Activated CD4-positive, CD25-positive, alpha-beta regulatory T cell (primary cell): ENCODE measurements around the gene ARID5B.

Experiments
- DNase-seq, 4 experiments: peaks; one replicate each; lab custom pipeline; 2025; lab: John Stamatoyannopoulos, UW

Gene ARID5B

DNA sequence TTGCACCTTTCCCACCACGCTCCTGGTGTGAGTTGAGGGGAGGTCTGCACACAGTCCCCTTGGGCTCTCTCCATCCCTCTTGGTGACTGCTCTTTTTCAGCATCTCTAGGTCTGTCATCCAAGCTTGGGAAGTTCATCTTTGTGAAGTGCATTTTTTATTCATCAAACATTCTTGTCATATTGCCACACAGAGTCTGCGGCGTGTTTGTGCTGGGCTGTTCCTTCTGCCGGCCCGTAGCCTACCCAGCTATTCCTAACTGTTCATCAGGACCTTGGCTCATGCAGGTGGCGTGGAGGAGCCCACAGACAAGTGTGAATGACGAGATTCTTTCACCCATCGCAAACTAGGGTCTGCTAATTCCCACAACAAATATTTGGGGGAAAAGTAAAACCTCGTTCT lies 202.4 kb downstream of the ARID5B start:
- DNase-seq: no peak

DNA sequence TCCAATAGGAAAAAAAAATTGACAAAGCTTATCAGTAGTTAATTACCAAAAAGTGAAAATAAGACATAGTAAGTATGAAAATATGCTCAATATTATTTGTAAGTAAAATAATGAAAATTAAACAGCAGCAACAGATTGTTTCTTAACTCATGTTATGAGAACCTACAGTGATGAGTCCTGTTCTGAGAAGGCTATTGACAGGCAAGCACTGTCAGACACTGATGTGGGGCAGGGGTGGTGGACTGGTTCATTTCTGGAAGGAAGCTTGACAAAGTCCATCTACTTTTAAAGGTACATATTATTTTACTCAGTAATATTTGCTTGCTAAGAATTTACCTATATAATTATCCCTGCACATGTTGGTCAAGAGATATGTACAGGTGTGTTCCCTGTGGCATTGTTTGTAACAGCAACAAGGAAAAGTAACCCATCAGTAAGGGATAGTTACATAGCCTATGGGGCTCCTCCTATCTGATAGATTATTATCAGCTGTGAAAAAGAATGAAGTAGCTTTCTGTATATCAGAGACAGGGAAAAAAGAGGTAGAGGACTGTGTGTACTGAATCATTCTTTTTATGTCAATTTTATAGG lies 205.5 kb downstream of the ARID5B start:
- no peak for DNase-seq

DNA sequence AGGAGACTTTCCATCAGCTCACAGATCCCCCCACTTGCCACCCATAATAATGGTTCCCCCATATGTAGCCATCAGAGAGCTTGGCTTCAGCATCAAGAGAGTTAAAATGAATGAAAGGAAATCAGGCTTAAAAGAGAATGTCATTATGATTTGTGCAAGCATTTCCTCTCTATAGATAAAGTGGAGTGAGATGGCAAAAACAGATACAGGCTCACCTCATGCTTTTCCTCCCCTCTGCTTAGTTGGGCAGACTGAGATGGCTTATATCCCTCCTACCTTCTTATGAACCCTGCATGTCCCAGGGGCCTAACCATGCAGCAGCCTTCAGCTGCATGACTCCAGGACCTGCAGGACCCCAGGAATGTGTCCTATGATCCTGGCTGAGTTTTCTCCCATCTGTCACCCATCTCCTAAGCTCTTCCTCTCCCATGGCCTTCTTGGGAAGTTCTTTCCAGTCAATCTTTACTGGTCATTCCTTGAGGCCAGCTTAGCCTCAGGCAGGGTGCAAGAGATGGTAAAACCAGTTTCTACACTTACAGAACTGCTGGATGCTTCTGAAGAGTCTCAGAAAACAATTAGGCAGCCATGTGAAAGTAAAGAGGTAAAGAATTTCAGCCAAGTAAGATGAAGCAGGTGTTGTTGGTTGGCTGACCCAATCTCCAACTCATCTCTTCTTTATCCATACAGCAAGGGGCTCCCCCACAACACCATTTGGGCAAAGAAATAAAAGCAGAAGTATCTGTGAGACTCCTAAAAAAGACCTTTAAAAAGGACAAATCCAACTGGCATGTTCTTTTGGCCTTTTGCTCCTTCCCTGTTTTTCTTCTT lies 207.5 kb downstream of the ARID5B start:
- no peak for DNase-seq

DNA sequence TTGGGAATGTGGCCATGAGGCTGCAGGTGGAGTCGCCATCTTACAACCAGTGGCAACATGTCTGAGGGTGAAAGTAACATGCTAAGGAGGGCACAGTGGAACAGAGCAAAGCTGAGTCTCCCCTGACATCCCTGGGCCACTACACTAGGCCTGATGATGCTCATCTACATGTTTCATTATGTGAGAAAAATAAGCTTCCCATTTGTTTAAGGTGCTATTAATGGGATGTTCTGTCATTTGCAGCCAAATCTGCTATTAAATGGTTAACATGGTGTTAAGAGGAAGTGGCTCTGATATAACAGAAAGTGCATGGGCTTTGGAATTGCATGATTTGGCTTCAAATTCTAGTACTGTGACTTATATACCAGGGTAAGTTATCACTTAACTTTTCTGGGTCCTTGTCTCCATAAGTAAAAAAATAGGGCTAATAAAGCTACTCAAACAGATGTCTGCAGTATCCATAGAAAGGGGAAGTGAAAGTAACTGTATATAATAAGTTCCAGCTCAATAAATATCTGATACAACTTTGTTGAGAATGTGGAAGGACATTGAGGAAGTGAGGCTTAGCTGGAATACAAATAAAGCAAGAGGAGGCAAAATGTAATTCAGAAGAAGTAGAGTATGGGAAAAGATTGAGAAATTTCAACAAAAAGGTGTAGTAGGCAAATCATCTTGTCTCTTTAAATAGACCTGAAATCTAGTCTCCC lies 208.2 kb downstream of the ARID5B start:
- no peak for DNase-seq

DNA sequence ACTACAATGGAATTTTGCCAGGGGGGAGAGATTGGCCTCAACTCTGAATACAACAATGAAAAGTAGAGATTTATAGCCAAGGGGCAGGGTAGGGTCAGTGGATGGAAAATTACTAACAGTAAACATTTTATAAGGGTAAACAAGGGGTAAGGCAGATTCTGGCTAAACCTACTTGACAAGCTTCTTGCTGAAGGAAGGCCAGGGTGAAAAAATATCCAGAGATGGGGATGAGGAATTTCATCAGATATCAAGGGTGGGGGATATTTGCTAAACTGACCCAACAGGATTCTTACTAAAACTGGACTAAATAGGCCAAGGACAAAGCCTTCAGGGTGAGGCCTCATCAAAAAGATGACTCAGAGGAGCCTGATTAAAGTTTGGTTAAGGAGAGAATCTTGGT lies 210.8 kb downstream of the ARID5B start:
- DNase-seq: no peak

DNA sequence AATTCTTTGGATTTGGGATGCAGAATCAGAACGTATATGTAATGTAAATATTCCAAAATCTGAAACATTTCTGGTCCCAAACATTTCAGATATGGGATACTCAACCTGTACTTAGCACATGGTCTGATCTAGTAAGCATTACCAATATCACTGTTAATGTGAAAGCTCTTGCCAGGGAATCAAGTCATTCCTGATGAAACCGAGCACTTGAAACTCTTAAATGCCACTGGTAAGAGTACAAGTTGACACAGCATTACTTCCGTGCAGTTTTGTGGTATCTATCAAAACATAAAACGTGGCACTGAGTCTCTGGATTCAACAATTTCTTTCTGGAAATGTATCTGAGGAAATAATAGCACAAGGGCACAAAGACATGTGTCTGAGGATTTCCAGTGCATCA lies 211.5 kb downstream of the ARID5B start:
- no peak for DNase-seq

DNA sequence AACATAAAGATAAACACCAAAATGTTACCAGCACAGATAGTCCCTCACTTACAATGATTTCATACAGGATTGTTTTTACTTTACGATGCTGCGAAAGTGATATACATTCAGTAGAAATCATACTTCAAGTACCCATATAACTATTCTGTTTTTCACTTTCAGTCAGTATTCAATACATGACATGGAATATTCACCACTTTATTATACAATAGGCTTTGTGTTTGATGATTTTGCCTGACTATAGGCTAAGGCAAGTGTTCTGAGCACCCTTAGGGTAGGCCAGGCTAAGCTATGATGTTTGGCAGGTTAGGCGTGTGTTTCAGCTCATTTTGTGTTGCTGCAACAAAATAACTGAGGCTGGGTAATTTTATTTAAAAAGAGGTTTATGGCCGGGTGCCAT lies 212.2 kb downstream of the ARID5B start:
- no peak for DNase-seq

DNA sequence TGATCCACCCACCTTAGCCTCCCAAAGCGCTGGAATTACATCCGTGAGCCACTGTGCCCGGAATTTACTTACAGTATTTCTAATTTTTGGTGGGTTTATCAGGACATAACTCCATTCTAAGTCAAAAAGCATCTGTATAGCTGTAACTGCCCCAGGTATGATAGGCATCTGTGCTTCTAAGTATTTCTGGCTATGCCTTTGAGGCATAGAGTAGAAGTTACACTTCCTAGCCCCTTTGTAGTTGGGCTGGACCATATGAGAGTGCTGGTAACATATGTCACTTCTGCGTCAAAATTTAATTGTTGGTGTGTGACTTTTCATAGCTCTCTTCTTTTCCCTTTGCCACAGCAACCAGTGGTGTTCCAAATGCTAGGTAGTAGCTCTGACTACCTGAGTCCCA lies 213.8 kb downstream of the ARID5B start:
- DNase-seq: no peak

DNA sequence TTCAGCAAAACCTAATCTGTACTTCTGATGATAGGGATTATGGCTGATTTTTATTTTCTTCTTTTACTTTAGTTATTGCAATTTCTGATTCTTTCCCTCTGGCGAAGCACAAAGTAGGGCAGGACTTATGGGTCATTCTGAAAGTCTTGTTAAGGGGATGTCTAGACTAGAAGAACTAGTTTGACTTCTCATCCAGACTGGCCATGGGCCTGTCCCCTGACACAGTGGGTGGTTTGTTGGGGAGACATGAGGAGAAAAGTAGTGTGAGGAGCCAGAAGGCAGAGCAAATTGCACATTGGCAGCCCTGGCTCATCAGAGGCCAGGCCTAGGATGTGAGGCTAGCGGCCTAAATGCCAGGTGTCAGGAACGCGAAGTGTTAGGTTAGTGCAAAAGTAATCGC lies 214.3 kb downstream of the ARID5B start:
- no peak for DNase-seq

DNA sequence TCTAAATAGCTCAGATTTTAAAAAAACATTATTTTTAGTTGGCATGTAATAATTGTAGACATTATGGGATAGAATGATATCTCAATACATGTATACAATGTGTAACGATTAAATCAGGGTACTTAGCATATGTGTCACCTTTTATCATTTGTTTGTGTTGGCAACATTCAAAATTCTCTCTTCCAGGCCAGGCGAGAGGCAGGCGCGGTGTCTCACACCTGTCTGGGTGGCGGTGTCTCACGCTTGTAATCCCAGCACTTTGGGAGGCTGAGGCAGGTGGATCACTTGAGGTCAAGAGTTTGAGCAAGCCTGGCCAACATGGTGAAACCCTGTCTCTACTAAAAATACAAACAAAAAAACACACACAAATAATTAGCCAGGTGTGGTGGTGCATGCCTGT lies 215.4 kb downstream of the ARID5B start:
- no peak for DNase-seq

DNA sequence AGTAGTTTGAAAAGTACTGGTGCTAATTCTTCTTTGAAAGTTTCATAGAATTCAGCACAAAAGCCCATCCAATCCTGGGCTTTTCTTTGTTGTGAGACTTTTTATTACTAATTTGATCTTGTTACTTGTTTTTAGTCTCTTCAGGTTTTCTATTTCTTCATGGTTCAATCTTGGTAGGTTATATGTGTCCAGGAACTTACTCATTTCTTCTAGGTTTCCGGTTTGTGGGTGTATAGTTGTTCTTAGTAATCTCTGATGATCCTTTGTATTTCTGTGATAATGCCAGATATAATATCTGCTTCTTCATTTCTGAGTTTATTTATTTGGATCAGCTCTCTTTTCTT lies 219.7 kb downstream of the ARID5B start:
- no peak for DNase-seq

DNA sequence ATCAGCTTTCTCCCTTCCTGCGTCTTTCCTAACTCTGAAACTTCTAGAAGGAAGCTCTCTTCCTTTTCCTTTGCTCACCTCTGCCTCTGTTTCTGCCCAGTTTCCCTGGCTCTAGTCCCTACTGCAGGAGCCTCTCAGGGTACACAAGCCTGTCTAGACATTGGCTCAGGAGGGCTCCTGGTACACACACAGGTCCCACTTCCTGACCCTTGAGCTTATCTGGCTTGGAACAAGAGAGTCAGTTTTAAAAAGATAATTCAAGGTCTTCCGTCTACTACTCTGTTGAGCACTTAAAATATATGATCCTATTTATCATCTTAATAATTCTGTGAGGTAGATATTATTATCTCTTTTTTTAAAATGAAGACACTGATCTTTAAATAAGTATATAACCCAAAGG lies 226.5 kb downstream of the ARID5B start:
- DNase-seq: no peak

DNA sequence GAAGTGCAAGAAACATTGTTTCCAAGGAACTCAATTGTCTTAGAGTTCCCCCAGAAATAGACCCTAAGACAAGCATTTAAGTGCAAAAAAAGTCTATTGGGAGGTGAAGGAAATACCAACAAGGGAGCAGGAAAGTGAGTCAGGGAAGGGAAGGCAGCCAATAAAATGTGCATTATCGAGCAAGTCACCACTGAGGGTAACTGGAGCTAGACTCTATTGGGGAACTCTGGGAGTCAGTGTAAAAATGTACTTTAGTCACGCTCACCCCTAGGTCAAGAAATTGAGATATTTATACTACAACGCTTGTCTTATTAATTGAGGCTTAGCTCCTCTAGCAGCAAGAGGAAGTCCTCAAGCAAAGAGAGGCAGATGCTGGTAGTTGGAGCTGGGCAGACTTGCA lies 229.4 kb downstream of the ARID5B start:
- no peak for DNase-seq

DNA sequence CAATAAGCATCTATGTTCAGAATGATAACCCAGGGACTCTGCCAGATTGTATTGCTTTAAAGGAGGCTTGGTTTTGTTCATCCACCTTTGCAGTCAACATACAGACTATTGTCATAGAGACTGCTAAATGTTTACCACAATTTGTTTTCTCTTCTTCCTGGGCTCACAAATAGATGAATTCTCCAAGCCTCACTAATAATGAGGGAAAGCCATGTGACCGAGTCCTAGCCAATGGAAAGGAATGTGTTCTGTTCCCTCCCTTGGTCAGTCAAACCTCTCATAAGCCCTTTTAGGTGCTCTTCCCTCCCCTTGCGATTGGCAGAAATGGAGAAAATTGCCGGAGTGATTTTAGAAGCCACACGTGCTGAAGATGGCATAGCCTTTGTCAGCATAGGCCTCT lies 230.2 kb downstream of the ARID5B start:
- DNase-seq: no peak

DNA sequence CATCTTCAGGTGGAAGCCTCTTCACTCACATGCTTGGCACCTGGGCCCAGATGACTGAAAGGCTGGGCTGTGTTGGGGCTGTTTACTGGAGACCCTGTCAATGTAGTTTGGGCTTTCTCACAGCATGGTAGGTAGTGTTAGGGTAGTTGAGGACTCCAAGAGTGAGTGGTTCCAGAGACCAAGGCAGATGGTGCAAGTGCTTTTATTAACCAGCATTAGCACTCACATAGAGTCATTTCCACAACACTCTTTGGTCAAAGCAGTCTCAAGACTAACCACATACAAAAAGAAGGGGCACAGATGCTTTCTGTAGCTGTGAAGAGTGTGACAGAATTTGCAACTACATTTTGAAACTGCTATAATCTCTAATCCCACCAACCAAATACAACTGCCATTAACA lies 232.1 kb downstream of the ARID5B start:
- no peak for DNase-seq

DNA sequence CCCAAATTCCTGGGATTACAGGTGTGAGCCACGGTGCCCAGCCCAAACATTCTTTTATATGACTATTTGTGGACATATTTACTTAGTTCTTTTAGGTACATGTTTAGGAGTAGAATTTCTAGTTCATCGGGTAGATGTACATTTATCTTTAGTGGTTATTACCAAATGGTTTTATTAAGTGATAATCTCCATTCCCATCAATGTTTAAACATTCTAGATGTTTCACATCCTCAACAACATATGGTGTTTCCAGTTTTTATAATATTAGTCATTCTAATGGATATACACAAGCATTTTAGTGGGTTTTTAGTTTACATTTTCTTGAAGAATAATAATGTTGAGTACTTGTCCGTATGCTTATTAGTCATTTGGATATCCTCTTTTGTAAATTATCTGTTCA lies 235.4 kb downstream of the ARID5B start:
- no peak for DNase-seq
